Forelimb muscle (tissue), 1 donor: ENCODE data around the gene ZNF385B. TPM values are rescaled to one million over a fixed set of nuclear protein-coding genes. Genes with fewer than 3 reads are reported as not detected.

Source experiments
- DNase-seq: peaks from one replicate; pipeline ENCODE4 v3.0.0-alpha.2; 2013; ENCODE audit warnings: low read depth
- polyA plus RNA-seq: library from polyadenylated mRNA; unstranded; fragments of 120-200 nt; gene quantifications from one replicate; pipeline ENCODE4 v1.2.1, GENCODE V29; 2013; ENCODE audit not compliant: insufficient read length

ZNF385B gene
- polyA plus RNA-seq, 1 donor = 24.5 TPM

DNA sequence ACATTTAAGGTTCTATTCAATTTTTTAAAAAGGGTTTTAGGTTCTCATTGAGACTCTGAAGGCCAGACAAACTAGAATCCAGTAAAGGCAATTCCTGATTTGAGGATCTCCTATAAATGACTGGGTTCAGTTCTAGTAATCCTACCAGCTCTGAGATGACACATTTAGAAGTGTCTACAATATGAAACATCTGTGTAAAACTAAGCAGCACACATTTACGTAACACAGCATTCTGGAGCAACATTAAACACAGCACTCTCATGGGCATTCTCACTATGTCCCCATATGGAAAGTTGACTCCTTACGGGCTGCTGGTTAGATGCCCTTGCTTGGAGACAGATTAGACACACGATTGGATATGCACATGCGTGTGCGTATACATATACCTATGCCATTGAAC is 114.4 kb downstream of the ZNF385B start:
- no peak for DNase-seq

DNA sequence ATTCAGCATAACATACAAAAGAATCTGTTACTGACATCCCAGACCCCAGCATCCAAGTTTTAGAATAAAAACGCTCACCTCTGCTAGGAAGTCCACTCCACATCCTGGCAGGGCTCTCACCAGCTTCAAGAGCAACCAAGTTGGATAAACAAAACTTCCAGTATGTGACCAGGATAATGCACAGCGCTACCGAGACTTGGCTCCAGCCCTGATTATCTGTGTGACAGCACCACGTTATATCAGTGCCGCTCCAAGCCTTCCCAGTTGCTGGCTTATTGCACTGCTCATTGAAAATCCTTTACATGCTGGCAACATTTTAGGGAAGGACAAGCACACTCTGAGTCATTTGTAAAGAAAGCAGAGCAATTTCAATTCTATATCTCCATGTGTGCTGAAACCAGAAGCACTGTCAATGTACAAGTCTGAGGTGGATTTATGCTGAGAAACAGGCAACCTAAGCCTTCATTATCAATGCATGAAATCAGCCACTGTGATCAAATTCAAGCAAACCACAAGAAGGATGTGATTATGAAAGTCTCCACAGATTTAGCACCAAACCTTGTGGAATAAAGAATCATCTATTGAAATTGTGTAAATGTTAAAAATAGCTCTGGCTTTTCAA is 115.7 kb downstream of the ZNF385B start:
- no peak for DNase-seq

DNA sequence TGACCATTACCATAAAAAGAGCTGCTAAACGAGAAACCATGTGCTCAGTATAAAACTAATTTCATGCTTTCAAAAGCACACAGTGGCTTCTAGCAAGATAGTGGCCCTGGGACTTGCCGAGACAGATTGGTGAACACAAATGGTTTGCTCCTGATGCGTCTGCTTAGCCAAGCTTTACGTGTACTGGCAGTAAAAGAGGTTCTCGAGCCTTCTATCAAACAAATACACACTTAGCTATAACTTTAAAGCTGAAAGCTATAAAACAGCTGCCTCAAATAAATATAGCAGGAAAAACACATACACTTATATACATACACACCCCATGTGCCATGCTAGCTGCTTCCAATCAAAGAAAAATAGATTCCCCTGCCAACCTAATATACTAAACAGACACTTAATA is 117.0 kb downstream of the ZNF385B start:
- DNase-seq = no peak

DNA sequence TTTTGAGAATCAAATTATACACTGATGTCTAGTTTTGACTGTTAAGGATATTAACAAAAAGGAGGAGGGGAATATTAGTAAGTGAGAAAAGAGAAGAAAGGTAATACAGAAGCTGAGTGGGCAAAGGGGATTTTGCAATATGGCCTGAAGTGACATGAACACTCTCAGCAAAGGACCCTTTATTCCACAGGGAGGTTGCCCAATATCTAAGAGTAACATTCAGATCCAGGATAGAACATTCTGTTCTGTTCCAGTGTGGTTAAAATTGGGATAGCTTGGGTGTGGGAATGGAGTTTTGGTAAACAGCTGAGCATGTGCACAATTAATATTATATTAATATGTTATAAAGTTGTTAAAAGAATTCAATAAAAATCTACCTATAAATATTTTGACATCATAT is 120.1 kb downstream of the ZNF385B start:
- DNase-seq = no peak

DNA sequence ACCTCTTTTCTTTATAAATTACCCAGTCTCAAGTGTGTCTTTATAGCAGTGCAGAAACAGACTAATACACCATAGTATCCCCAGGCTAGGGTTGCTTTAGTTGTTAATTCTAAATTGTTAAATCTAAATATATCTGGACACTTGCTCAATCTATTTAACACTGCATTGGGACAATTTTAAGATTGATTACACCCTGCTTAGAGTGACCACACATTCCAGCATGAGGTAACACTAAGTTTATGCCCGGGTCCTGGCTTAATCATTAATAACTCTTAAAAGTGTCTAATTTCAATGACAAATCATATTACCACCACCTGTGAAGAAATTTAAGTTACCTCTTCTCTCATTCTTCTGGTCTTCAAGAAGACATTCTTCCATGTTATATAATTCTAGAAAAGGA is 131.4 kb downstream of the ZNF385B start:
- DNase-seq = no peak

DNA sequence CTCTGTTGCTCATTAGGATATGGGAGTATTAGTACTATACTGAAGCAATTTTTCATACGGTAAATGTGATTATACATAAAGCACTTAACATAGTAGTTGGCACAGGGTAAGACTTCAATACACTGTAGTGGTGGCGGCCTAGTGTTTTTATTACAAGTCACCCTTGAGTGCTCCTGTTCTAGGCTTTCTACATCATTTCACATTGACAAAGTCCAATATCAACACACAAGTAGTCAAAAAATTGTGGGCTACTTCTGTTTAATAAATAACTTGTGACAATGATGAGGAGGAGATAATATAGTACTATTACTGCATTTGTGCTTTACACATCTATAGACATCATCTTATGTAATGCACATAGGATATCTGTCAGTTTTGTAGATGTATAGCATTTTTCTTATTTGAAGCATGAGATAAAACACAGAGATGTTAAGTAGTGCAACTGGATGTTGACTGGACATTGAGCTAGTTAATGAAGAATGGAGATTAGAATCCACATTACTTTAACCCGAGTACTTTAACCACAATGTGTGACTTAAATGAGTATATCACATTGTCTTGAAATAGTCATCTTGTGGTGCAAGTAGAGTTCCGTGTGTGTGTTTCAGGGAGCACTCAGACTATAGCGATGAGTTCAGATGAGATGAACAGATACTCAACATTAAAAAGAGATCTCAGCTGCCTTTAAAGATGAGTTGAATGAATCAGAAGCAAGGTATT is 134.8 kb downstream of the ZNF385B start:
- DNase-seq = no peak

DNA sequence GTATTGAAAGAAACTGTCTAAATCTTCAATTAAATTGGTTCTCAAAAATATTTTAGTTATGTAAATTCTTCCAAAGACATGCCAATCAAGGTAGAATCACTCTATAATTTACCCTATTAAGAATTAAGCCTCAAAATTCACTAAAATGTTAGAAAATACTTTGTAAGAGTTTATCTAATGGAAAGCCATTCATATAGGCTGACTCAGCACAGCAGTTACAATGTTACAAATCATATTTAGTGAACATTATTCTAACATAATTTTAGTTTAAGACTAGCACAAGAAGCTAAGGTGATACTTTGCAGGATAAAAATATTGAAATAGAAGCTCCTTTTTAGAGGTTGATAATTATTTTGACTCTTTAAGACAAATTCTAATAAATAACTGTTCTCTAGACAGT is 137.0 kb downstream of the ZNF385B start:
- no peak for DNase-seq

DNA sequence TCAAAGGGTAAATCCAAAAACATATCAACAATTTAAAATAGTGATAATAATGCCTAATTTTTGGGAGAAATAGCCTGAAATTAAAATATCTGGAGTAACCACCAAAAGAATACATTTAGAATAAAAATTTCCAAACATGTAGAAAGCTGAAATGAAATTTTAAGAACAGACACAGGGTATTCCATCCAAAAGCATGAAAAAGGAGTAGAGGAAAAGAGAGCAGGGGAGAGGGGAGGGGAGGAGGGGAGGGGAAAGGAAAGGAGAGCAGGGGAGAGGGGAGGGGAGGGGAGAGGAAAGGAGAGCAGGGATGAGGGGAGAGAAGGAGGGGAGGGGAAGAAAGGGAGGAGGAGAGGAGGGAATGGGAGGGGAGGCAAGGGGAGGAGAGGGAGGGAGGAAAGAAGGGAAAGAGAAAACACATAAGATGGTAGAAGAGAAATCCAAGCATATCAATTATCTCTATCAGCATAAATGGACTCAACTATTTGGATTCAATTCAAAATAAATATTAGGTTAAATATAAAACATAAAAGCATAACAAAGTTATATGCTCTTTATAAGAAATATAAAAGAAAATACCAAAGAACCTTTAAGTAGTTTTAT is 141.1 kb downstream of the ZNF385B start:
- no peak for DNase-seq

DNA sequence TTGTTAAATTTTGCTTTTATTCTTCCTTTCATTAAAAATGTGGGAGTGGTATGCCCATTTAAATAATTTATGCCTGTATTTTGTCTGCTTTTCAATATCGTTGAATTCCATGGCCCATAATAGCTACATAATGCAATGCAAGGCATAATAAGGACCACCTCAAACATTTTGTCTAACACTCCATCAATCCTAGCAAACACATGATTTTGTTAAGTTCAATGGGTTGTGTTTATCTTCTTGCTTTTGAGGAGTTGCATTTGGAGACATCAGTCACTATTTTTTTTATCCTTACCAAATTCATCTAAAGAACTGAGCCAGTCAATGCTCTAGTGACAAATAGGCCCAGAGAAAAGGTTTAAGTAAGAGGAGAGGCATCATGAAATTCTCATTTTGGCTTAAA is 145.5 kb downstream of the ZNF385B start:
- no peak for DNase-seq

DNA sequence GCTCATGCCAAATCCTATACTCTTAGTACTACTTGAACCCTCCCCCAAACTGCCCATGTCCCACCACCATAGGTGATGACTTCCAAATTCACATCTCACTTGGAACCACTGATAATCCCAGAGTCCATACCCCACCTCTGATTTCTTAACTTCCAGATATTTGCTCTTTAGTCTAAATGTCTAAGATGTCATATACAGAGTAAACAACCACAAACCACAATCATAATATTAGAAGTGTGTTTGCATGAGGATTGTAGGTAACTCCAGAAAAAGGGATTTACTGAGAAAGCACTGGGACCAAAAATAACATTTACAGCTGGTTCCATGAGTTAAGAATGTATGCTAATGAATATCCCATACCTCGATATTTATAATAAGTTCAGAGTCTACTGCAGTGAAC is 146.2 kb downstream of the ZNF385B start:
- DNase-seq = no peak

DNA sequence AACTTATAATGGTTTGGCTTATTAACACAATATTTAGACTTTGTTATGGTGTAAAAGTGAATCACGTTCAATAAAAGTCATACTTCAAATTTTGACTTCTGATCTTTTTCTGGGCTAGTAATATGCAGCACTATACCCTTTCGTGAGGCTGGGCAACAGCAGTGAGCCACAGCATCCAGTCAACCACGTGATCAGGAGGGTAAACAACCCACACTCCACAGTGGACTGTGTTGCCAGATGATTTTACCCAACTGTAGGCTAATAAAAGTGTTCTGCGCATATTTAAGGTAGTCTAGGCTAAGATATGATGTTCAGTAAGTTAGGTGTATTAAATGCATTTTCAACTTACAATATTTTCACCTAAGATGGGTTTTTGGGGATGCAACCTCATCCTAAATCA is 148.6 kb downstream of the ZNF385B start:
- no peak for DNase-seq

DNA sequence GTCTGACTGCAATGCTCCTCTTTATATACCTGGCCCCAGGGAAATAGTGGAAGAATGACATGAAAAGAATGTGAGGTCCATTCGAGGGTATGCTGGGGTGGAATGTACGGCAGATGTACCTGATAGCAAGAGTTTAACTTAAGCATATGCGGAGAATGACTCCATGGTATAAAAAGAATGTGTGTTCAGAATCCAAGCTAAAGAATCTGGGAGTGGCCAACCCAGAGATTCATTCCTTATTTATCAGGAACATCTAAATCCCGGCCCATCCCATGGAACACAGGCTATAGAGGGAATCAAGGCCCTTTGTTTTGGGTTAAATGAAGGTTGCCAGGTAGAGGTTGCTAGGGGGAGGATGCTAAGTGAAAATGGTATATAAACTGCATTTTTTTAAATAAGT is 150.0 kb downstream of the ZNF385B start:
- DNase-seq = no peak

DNA sequence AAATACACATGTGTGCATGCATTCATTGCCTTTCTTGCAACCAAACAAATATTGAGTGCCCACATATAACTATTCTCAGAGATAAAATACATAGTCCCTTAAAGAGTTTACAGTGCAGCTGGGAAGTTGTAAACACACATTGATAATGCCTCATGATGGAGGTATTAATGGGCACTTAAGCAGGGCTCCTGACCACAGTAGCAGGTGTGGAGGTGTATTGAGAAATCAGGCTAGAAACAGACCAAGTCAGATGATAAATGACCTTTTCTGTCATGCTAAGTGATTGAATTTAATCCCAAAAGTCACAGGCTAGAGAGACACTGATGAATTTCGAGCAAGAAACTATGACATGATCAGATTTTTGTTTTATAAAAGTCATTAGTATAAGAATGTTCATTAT is 157.7 kb downstream of the ZNF385B start:
- no peak for DNase-seq

DNA sequence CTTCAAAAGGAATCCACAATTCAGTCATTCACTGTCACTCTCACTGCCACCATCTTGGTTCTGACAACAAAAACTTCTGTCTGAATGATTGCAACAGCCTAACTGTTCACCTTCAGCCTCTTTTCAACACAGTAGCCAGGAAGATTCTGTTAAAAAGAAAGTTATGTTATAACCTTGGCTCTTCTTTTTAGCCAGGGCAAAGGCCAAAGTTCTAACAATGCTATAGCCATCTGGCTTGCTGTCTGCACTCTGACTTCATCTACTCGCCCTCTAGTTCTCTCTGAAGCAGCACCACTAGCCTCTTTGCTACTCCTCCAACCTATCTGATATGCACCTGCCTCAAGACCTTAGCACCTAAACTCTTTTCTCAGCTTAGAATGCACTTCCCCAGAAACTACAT is 158.5 kb downstream of the ZNF385B start:
- no peak for DNase-seq

DNA sequence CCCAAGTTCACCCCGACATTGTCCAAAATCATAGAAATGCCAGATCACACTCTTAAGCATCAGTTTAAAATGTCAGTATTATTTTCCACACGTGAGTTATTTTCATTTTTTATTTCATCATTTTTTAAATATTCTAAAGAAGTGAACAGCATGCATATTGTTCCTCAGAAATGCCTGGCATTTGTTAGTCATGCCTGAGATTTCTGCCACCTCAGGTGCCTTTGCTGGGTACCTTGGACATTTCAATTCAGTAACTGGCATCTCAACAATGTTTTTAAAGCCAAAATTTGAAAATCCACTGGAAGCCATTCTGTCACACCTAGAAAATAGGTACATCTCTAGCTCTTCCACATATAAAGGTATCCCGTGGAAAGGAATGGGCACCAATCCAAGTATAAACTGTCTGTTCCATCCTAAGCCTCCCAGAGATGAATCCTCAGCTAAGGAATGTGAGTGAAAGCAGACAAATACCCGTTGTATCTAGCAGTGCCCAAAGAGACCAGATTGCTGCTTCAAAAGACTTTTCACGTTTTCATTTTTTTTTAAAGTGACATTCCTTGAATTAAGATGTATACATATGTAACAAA is 159.8 kb downstream of the ZNF385B start:
- DNase-seq = no peak

DNA sequence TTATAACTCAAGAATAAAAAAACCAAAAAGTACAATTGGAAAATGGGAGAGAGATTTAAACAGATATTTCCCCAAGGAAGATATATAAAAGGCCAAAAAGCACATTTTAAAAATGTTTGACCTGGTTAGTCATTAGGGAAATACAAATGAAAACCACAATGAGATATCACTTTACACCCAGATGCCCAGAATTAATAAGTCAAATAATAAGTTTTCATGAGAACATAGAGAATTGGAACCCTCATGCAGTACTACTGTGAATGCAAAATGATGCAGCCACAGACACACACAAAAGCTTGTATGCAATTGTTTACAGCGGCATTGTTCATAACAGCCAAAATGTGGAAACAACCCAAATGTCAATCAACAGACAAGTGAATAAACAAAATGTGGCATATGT is 165.9 kb downstream of the ZNF385B start:
- no peak for DNase-seq

DNA sequence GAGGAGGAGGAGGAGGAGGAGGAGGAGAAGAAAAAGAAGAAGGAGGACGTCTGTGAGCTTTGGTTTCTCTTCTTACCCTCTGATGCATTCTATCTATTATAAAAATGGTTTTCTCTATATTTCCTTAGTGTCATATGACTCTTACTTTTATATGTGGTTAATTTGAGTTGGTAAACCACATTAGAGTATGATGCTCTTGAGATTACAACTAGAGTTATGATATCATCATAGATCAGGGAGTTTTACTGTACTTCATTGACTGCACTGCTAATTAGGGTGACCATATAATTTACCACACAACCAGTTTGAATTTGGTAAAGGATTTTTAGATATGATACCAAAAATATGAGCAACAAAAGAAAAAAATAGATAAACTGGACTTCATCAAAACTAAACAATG is 166.4 kb downstream of the ZNF385B start:
- no peak for DNase-seq

DNA sequence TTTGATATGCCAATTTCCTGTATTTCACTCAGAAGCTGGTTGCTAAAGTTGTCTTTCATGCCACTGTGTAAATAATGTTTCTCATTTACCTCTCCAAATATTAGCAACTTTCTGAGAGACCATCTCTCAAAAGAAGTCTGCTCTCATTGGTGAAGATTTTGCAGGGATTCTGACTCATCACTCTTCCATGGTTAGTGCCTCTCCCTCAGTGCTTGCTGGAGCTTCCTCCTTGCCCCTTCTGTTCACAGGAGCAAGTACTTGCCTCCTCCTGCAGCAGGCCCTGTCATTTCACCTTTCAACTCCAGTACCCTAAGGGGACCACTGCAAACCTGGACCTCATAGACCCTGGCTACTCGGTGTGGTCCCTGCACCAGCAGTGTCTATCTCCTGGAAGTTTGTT is 168.8 kb downstream of the ZNF385B start:
- DNase-seq = no peak

DNA sequence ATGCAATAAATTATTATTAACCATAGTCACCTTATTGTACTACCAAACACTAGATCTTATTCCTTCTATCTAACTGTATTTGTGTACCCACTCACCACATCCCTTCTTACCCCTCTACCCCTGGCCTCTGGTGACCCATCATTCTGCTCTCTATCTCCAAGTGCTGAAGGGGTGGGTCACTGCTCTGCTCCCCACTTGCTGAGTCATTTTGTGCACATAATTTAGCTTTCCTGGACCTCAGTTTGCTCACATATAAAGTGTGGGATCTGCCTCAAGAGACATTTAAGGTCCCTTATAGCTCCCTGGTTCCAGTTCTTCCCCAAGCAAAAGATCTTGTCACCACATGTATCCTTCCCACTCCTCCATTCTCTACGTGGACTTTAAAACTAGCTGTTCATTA is 169.4 kb downstream of the ZNF385B start:
- no peak for DNase-seq

DNA sequence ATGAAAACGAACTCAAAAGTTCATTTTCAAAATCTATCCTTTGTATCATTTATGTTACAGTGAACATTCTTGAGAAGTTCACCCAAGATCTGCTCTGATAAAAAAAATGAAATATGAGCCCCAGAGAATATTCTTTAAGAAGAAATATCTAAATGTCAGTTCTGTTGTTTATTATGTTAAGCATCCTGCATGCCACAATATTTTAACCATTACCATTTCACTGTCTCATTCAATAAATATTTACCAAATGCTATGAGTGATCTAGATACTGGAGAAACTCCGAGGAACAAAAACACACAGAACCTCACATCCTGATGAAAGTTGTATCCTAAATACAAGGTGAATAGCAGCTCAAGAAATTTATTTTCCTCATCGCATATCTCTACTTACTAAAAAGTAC is 170.2 kb downstream of the ZNF385B start:
- no peak for DNase-seq

DNA sequence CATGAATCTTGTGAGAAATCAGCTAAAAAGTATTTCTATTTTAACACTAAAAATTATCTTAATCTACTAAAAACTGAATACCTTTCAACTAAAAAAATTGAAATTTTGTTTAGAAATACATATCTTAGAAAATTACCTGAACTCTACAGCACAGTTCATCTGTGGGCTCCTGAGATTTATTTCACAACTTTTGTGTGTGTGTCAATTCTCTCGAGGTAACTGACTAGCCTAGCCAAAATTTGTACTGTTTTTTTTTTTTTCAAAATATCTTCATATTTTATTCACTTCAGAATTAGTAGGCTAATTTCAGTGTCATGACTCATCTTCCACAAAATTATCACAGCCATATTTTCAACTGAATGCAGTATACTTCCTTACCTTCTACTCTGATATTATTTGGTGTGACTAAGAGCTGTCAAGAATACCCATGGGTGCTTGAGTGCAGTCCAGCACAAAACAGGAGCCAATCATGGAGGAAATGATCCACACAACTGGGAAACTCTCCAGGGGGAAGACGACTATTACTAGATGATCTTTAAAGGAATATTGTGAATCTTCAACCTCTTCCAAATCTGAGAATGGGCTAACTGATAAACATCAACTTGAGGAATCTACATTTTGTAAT is 174.6 kb downstream of the ZNF385B start:
- no peak for DNase-seq

DNA sequence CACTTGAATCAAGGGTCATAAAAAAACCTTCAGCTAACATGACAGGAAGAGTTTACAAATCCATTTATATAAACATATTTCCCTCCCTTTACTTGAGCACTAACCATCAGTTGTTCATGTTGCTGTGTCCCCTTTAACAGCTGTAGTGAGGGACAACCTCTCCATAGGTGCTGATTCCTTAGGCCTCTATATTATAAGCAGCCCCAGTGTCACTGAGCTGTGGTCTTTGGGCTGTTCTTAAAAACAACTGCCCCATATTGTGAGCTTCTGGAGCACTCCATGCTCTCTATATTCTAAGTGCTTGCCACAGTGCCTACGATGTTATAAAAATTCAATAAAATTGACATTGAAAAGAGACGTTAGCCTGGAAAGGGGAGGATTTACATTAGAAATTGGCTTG is 175.3 kb downstream of the ZNF385B start:
- no peak for DNase-seq

DNA sequence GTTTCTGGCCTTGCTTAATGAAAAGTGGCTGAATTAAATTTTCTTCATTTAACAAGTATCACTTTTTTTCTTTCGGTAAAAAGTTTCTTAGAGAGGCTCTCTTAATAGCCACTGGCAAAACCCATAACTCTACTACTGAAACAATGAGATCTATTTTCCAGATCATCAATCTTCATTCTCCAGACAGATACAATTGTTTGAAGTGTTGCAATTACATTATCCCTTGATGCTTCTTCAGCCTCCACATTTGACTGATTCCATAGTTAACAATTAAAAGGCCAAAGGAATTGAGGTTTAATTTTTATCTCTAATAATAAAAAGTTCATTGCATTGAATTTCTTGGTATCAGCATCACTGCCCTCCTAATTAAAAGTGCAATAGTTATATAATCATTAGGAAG is 176.3 kb downstream of the ZNF385B start:
- DNase-seq = no peak
